Measurements from ENCODE around the gene EVC2. TPM values are rescaled to one million over a fixed set of nuclear protein-coding genes. Genes with fewer than 3 reads are reported as not detected.

Gene EVC2
- total RNA-seq, 1 donor from 2014 or later = 5.5 TPM

DNA sequence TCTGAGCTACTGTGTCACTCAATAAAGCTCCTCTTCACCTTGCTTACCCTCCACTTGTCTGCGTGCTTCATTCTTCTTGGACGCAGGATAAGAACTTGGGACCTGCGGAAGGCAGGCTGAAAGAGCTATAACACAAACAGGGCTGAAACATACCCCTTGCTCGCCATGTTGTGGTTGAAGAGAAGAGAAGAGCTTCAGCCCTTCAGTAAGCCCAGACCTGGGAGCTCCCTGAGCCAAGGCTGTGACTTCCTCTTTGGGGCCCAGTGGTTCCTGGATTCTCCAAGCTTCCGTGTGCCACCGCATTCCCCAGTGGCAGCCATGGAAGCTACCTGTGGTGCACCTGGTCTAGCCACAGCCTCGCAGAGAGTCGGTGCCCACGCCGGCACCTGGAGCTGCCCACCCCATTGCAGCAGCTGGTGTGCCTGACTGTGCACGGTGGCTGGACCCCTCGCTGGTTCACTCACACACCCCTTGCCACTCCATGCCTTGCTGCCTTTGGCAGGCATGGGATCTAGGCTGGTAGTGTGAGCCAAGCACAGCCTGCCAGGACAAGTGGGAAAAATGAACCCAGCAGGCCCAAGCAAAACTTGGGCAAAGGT lies 160.6 kb downstream of the EVC2 start:
- H3K4me3 Mint-ChIP-seq (ENCODE audit: unreplicated experiment) = no peak overlapping the region
- no peaks in the 10 kb centered on the region for H3K4me1 Mint-ChIP-seq (ENCODE audit: low read depth)
- no peak overlapping the region for H3K27ac Mint-ChIP-seq (ENCODE audit: unreplicated experiment)
- TF ChIP-seq, protein P1, sequence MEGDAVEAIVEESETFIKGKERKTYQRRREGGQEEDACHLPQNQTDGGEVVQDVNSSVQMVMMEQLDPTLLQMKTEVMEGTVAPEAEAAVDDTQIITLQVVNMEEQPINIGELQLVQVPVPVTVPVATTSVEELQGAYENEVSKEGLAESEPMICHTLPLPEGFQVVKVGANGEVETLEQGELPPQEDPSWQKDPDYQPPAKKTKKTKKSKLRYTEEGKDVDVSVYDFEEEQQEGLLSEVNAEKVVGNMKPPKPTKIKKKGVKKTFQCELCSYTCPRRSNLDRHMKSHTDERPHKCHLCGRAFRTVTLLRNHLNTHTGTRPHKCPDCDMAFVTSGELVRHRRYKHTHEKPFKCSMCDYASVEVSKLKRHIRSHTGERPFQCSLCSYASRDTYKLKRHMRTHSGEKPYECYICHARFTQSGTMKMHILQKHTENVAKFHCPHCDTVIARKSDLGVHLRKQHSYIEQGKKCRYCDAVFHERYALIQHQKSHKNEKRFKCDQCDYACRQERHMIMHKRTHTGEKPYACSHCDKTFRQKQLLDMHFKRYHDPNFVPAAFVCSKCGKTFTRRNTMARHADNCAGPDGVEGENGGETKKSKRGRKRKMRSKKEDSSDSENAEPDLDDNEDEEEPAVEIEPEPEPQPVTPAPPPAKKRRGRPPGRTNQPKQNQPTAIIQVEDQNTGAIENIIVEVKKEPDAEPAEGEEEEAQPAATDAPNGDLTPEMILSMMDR (IDR thresholded peaks at IDR 0.05) = no peak
- no peak for DNase-seq (ENCODE audit: low spot score)
- peaks cover 13% of the 10 kb centered on the region for H3K9me3 Mint-ChIP-seq (ENCODE audit: low read depth)
- H3K27me3 Mint-ChIP-seq (ENCODE audit: low read depth) = no peaks in the 10 kb centered on the region
- H3K36me3 Mint-ChIP-seq (ENCODE audit: low read depth) = peaks cover 21% of the 10 kb centered on the region

DNA sequence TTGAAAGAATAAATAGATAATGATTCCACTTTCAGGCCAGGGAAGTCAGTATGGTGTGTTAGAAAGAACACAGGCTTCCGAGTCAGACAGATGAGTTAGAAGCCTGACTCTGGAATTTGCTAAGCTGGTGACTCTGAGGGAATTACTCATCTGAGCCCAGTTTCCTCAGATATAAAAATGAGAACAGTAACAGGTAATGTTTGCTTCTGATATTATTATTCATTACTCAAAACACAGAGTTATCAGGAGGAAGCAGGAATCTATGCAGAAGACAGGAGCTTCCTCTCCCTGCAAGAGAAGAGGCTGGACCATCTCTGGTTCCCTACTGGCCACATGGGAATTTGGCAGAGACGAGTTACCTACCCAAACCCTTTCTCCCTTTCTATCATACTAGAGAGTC lies 163.1 kb downstream of the EVC2 start:
- H3K4me1 Mint-ChIP-seq (ENCODE audit: low read depth) = no peaks in the 10 kb centered on the region
- peaks cover 11% of the 10 kb centered on the region for H3K9me3 Mint-ChIP-seq (ENCODE audit: low read depth)
- H3K36me3 Mint-ChIP-seq (ENCODE audit: low read depth) = peaks cover 9% of the 10 kb centered on the region
- no peak for DNase-seq (ENCODE audit: low spot score)
- H3K4me3 Mint-ChIP-seq (ENCODE audit: unreplicated experiment) = no peak overlapping the region
- no peak overlapping the region for H3K27ac Mint-ChIP-seq (ENCODE audit: unreplicated experiment)
- no peaks in the 10 kb centered on the region for H3K27me3 Mint-ChIP-seq (ENCODE audit: low read depth)
- TF ChIP-seq, protein P1 (IDR thresholded peaks at IDR 0.05) = no peak

DNA sequence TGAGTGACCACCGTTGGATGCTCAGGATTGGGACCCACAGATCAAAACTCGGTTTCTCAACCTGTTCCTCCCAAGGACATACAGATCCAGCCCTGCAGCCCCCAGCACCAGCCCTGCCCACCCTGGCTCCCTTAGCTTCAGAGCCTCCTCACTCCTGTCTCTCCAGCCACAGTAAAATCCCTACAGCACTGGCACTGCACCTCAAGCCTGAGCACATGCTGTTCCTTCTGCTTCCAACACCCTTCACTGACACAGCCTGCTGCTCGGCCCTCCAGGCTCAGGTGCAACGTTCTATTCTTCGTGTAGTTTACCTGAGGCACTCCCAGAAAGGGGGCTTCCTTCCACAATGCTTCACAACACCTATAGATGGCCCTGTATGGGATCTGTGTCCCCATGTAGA lies 163.6 kb downstream of the EVC2 start:
- H3K4me3 Mint-ChIP-seq (ENCODE audit: unreplicated experiment) = no peak overlapping the region
- H3K9me3 Mint-ChIP-seq (ENCODE audit: low read depth) = peaks cover 6% of the 10 kb centered on the region
- no peak for DNase-seq (ENCODE audit: low spot score)

DNA sequence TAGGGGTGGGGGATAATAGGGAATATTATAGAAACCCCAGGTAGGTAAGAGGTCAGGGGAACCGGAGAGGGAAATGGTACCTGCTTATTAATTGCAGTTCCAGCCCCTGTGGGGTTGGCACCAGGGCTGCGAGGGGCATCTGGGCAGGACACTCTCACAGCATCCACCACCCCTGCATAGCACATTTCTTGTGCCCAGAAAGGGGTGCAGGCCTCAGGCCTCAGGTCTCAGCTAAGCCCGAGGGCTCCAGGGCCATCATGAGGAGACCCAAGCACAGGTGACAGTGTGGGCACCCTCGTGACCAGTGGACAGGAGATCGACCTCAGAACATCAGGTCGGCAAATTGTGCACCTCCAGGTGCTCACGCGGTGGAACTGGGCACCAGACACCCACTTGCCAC lies 164.7 kb downstream of the EVC2 start:
- H3K4me1 Mint-ChIP-seq (ENCODE audit: low read depth) = no peaks in the 10 kb centered on the region
- H3K36me3 Mint-ChIP-seq (ENCODE audit: low read depth) = no peaks in the 10 kb centered on the region
- H3K27me3 Mint-ChIP-seq (ENCODE audit: low read depth) = no peaks in the 10 kb centered on the region
- H3K9me3 Mint-ChIP-seq (ENCODE audit: low read depth) = no peaks in the 10 kb centered on the region
- TF ChIP-seq, protein P1 (IDR thresholded peaks at IDR 0.05) = no peak
- DNase-seq (ENCODE audit: low spot score) = no peak
- no peak overlapping the region for H3K4me3 Mint-ChIP-seq (ENCODE audit: unreplicated experiment)
- H3K27ac Mint-ChIP-seq (ENCODE audit: unreplicated experiment) = no peak overlapping the region

More for the DNA sequence above, 163.6 kb downstream of the EVC2 start:
- TF ChIP-seq, protein P1 (IDR thresholded peaks at IDR 0.05) = no peak
- peaks cover 4% of the 10 kb centered on the region for H3K36me3 Mint-ChIP-seq (ENCODE audit: low read depth)
- no peaks in the 10 kb centered on the region for H3K4me1 Mint-ChIP-seq (ENCODE audit: low read depth)
- H3K27me3 Mint-ChIP-seq (ENCODE audit: low read depth) = no peaks in the 10 kb centered on the region
- no peak overlapping the region for H3K27ac Mint-ChIP-seq (ENCODE audit: unreplicated experiment)

DNA sequence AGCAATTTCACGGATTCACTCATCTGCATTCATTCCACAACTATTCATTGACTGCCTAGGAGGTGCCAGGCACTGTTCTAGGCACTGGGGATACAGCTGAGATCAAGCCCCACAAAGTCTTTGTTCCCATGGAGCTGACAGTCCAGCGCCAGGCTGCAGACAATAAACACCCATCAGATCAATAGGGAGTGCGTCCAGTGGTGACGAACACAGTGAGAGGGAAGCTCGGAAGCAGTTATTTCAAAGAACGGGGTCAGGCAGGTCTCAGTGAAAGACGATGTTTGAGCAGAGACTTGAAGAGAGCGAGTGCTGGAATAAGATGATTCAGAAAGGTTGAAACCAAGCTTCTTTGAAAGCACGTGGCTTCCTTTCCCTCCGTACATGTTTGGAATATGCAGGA lies 167.2 kb downstream of the EVC2 start:
- TF ChIP-seq, protein P1 (IDR thresholded peaks at IDR 0.05) = no peak
- H3K27me3 Mint-ChIP-seq (ENCODE audit: low read depth) = no peaks in the 10 kb centered on the region
- no peaks in the 10 kb centered on the region for H3K9me3 Mint-ChIP-seq (ENCODE audit: low read depth)
- no peak overlapping the region for H3K4me3 Mint-ChIP-seq (ENCODE audit: unreplicated experiment)
- H3K4me1 Mint-ChIP-seq (ENCODE audit: low read depth) = no peaks in the 10 kb centered on the region
- H3K36me3 Mint-ChIP-seq (ENCODE audit: low read depth) = peaks cover 1% of the 10 kb centered on the region
- no peak overlapping the region for H3K27ac Mint-ChIP-seq (ENCODE audit: unreplicated experiment)
- DNase-seq (ENCODE audit: low spot score) = no peak

Data from chondrocyte (in vitro differentiated cells).